HEK293 (cell line): ENCODE measurements around the gene MYL3.

Experiments
- KLF7 ChIP-seq: fragments of 450-650 bp; formaldehyde crosslinking; IDR thresholded peaks from 2 replicates; pipeline ENCODE4 v1.5.1; 2016; ENCODE audit warnings: missing biosample characterization, missing genetic modification characterization, borderline replicate concordance
- REPIN1 ChIP-seq: fragments of 450-650 bp; formaldehyde crosslinking; IDR thresholded peaks from 2 replicates; pipeline ENCODE4 v1.5.1; 2017; ENCODE audit warnings: missing biosample characterization, missing genetic modification characterization, low read depth
- ZIC2 ChIP-seq: fragments of 450-650 bp; formaldehyde crosslinking; IDR thresholded peaks from 2 replicates; pipeline ENCODE4 v1.5.1; 2016; ENCODE audit warnings: missing biosample characterization, missing genetic modification characterization
- ZNF211 ChIP-seq: fragments of 450-650 bp; formaldehyde crosslinking; IDR thresholded peaks from 2 replicates; pipeline ENCODE4 v1.5.1; 2016; ENCODE audit warnings: low read depth, missing biosample characterization, missing genetic modification characterization
- ZNF239 ChIP-seq: fragments of 450-650 bp; formaldehyde crosslinking; IDR thresholded peaks from 2 replicates; pipeline ENCODE4 v1.5.1; 2016; ENCODE audit warnings: missing biosample characterization, missing genetic modification characterization
- ZNF324 ChIP-seq: fragments of 450-650 bp; formaldehyde crosslinking; IDR thresholded peaks from 2 replicates; pipeline ENCODE4 v1.5.1; 2016; ENCODE audit warnings: missing biosample characterization, missing genetic modification characterization
- ZNF416 ChIP-seq: fragments of 450-650 bp; formaldehyde crosslinking; IDR thresholded peaks from 2 replicates; pipeline ENCODE4 v1.5.1; 2016; ENCODE audit warnings: missing biosample characterization, missing genetic modification characterization
- TF ChIP-seq, protein P1 (sequence below): fragments of 450-650 bp; formaldehyde crosslinking; IDR thresholded peaks from 2 replicates; pipeline ENCODE4 v1.5.1; 2016; ENCODE audit warnings: missing biosample characterization, missing genetic modification characterization
- TF ChIP-seq, protein P2 (sequence below): fragments of 450-650 bp; formaldehyde crosslinking; conservative IDR thresholded peaks from 2 replicates; pipeline ENCODE4 v1.5.1; 2016; ENCODE audit warnings: low read depth, missing biosample characterization, missing genetic modification characterization

GRCh38 chr3:46856576-46857471, 6.4 kb downstream of the MYL3 start:
- TF ChIP-seq, protein P1, sequence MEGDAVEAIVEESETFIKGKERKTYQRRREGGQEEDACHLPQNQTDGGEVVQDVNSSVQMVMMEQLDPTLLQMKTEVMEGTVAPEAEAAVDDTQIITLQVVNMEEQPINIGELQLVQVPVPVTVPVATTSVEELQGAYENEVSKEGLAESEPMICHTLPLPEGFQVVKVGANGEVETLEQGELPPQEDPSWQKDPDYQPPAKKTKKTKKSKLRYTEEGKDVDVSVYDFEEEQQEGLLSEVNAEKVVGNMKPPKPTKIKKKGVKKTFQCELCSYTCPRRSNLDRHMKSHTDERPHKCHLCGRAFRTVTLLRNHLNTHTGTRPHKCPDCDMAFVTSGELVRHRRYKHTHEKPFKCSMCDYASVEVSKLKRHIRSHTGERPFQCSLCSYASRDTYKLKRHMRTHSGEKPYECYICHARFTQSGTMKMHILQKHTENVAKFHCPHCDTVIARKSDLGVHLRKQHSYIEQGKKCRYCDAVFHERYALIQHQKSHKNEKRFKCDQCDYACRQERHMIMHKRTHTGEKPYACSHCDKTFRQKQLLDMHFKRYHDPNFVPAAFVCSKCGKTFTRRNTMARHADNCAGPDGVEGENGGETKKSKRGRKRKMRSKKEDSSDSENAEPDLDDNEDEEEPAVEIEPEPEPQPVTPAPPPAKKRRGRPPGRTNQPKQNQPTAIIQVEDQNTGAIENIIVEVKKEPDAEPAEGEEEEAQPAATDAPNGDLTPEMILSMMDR (tag by site-specific recombination), result no peak
- TF ChIP-seq ZNF211 (tag by site-specific recombination) (no peak), KLF7 (tag by site-specific recombination) (no peak), ZNF416 (no peak), ZNF239 (no peak), ZNF324 (tag by site-specific recombination) (no peak), REPIN1 (tag by site-specific recombination) (no peak), ZIC2 (no peak)
- TF ChIP-seq, protein P2, sequence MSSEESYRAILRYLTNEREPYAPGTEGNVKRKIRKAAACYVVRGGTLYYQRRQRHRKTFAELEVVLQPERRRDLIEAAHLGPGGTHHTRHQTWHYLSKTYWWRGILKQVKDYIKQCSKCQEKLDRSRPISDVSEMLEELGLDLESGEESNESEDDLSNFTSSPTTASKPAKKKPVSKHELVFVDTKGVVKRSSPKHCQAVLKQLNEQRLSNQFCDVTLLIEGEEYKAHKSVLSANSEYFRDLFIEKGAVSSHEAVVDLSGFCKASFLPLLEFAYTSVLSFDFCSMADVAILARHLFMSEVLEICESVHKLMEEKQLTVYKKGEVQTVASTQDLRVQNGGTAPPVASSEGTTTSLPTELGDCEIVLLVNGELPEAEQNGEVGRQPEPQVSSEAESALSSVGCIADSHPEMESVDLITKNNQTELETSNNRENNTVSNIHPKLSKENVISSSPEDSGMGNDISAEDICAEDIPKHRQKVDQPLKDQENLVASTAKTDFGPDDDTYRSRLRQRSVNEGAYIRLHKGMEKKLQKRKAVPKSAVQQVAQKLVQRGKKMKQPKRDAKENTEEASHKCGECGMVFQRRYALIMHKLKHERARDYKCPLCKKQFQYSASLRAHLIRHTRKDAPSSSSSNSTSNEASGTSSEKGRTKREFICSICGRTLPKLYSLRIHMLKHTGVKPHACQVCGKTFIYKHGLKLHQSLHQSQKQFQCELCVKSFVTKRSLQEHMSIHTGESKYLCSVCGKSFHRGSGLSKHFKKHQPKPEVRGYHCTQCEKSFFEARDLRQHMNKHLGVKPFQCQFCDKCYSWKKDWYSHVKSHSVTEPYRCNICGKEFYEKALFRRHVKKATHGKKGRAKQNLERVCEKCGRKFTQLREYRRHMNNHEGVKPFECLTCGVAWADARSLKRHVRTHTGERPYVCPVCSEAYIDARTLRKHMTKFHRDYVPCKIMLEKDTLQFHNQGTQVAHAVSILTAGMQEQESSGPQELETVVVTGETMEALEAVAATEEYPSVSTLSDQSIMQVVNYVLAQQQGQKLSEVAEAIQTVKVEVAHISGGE (tag by site-specific recombination), result no peak
